Ascending aorta (tissue), 2 donors: ENCODE results near the gene SHLD2. TPM values are rescaled to one million over a fixed set of nuclear protein-coding genes. Genes with fewer than 3 reads are reported as not detected.

Experiments used
- DNase-seq, 2 donors: peaks; one replicate each; pipeline ENCODE4 v3.0.0-alpha.2; 2019; ENCODE audit warnings: low spot score in 2 of 2
- H3K27ac ChIP-seq, 2 donors: fragments of 200-600 bp; sonication (generic); one replicate each; pipeline ENCODE4 v1.5.1; 2016 to 2017; ENCODE audit warnings: mild to moderate bottlenecking in 1 of 2
- H3K27me3 ChIP-seq: fragments of 200-600 bp; sonication (generic); one replicate; pipeline ENCODE4 v1.5.1; 2017
- H3K36me3 ChIP-seq, 2 donors: fragments of 200-600 bp; sonication (generic); one replicate each; pipeline ENCODE4 v1.5.1; 2016
- H3K4me1 ChIP-seq, 2 donors: fragments of 200-600 bp; sonication (generic); one replicate each; pipeline ENCODE4 v1.5.1; 2016 to 2017; ENCODE audit warnings: mild to moderate bottlenecking in 1 of 2
- H3K4me3 ChIP-seq, 2 donors: fragments of 200-600 bp; sonication (generic); one replicate each; pipeline ENCODE4 v1.5.1; 2016 to 2017; ENCODE audit warnings: mild to moderate bottlenecking in 1 of 2
- H3K9me3 ChIP-seq, 2 donors: fragments of 200-600 bp; sonication (generic); one replicate each; pipeline ENCODE4 v1.5.1; 2016
- intact Hi-C: fragments of 100-400 bp; cut with DNase I; formaldehyde crosslinking; loops from one replicate; pipeline ENCODE4 v1.15.1; 2023
- total RNA-seq: library from RNA; depleted of rRNA; stranded (reverse); fragments of >200 nt; gene quantifications from one replicate; pipeline ENCODE4 v1.1.0, GENCODE V29; 2016
- TF ChIP-seq, protein P1 (sequence below), 3 experiments: fragments of 200-600 bp in 2 of 3; fragments of 450-650 bp in 1 of 3; sonication (generic) in 2 of 3; IDR thresholded peaks; one replicate each; pipeline ENCODE4 v1.5.1; 2016 to 2019; ENCODE audit warnings: antibody characterized with exemption in 3 of 3, mild to moderate bottlenecking in 1 of 3, moderate library complexity in 1 of 3

Gene SHLD2, protein sequence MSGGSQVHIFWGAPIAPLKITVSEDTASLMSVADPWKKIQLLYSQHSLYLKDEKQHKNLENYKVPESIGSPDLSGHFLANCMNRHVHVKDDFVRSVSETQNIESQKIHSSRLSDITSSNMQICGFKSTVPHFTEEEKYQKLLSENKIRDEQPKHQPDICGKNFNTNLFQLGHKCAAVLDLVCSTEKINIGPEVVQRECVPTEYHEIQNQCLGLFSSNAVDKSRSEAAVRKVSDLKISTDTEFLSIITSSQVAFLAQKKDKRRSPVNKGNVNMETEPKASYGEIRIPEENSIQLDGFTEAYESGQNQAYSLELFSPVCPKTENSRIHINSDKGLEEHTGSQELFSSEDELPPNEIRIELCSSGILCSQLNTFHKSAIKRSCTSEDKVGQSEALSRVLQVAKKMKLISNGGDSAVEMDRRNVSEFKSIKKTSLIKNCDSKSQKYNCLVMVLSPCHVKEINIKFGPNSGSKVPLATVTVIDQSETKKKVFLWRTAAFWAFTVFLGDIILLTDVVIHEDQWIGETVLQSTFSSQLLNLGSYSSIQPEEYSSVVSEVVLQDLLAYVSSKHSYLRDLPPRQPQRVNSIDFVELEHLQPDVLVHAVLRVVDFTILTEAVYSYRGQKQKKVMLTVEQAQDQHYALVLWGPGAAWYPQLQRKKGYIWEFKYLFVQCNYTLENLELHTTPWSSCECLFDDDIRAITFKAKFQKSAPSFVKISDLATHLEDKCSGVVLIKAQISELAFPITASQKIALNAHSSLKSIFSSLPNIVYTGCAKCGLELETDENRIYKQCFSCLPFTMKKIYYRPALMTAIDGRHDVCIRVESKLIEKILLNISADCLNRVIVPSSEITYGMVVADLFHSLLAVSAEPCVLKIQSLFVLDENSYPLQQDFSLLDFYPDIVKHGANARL
- total RNA-seq = 19.7 TPM

DNA sequence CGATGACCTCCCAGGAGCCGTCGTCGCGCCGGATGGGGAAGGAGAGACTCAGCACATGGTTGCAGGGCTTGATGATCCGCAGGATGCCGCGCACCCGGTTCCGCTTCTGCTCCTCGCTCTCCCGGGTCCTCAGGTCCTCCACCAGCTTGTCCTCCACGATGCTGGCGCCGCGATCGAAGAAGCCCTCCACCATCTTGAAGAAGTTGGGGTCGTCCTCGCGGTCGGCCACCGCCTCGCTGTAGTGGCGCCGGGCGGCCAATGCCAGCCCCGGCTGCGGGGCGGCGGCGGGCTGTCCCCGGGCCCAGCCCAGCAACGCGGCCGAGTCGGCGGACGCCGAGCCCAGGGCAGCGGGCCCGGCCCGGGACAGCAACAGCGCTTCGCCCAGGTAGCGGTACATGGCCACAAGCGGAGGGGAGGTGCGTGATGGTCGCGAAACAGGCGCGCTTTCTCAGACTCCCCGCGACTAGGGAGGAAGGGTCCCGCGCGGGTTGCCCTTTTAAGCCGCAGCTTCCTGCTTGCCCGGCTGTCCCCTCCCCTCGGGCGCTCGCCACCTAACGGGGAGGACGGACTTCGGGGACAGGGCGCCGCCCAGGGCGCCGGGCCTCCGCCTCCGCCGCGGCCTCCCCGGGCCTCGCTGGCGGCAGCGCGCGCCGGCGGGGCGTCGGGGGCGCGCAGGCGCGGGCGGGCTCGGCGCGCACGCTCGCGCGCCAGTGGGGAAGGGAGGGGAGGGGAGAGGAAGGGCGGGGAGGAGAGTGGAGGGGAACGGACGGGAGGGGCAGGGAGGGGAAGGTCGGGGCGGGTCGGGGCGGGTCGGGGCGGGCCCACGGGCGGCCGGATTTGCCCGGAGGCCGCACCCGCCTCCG lies at the start of gene SHLD2, which contains the start of gene GLUD1:
TSS of gene SHLD2 (plus strand) at position 834 of the 863 bp plus-strand sequence. CDS start 56,149 bp downstream, outside the sequence.
TSS of gene GLUD1 (minus strand) at position 471 of the 863 bp plus-strand sequence. CDS start at position 397, 74 bp downstream.
- DNase-seq = peak; percentile 69 to 97
- Histone ChIP-seq H3K36me3 (no peaks in the 10 kb centered on the region), H3K4me1 (peaks cover 6 to 25% of the 10 kb centered on the region in 2 donors), H3K27me3 (no peaks in the 10 kb centered on the region), H3K27ac (peak within 1 kb of the TSS; percentile 96 to 99), H3K9me3 (no peaks in the 10 kb centered on the region), H3K4me3 (peak within 1 kb of the TSS; percentile 81 to 84)
- intact Hi-C loops = loop anchor here (1.0 to 10.0 kb wide), 3 partner anchors 124 to 430 kb away; partner anchors contain the start of genes BMPR1A and LDB3
- TF ChIP-seq, protein P1, sequence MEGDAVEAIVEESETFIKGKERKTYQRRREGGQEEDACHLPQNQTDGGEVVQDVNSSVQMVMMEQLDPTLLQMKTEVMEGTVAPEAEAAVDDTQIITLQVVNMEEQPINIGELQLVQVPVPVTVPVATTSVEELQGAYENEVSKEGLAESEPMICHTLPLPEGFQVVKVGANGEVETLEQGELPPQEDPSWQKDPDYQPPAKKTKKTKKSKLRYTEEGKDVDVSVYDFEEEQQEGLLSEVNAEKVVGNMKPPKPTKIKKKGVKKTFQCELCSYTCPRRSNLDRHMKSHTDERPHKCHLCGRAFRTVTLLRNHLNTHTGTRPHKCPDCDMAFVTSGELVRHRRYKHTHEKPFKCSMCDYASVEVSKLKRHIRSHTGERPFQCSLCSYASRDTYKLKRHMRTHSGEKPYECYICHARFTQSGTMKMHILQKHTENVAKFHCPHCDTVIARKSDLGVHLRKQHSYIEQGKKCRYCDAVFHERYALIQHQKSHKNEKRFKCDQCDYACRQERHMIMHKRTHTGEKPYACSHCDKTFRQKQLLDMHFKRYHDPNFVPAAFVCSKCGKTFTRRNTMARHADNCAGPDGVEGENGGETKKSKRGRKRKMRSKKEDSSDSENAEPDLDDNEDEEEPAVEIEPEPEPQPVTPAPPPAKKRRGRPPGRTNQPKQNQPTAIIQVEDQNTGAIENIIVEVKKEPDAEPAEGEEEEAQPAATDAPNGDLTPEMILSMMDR (IDR thresholded peaks at IDR 0.05) = no peak

DNA sequence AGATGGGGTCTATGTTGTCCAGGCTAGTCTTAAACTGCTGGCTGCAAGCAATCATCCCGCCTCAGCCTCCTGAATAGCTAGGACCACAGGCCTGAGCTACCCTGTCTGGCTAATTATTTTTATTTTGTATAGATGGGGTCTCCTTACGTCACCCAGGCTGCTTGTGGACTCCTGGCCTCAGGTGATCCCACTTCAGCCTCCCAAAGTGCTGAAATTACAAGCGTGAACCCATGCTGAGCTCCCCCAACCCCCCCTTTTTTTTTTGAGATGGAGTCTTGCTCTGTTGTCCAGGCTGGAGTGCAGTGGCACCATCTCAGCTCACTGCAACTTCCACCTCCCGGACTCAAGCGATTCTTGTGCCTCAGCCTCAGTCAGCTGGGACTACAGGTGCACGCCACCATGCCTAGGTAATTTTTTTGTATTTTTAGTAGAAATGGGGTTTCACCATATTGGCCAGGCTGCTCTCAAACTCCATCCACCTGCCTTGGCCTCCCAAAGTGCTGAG lies 49.5 kb upstream of the SHLD2 start:
- peaks cover 26 to 45% of the 10 kb centered on the region in 2 donors for H3K36me3 ChIP-seq
- intact Hi-C loops = no loop called here
- TF ChIP-seq, protein P1 (IDR thresholded peaks at IDR 0.05) = no peak
- no peaks in the 10 kb centered on the region for H3K9me3 ChIP-seq
- no peak overlapping the region for H3K27ac ChIP-seq
- H3K4me3 ChIP-seq = no peak overlapping the region
- H3K4me1 ChIP-seq = no peaks in the 10 kb centered on the region
- DNase-seq = no peak
- H3K27me3 ChIP-seq = no peaks in the 10 kb centered on the region

DNA sequence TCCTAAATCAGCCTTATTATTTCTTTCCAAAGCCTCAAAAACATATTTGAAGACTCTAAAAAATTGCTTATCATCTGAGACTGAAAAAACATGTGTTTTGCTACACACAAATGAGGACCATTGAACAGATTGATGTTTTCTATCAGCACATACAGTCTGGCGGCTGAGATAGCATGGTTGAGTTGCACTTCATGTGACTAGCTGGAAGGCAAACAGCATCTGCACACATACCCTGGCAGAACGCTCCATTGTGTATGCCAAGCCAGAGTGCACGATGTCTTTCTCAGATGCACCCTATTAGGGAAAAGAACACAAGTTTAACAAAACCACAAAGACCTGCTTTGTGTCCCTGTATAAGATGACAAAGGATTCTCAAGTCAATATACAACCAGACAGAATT lies 41.9 kb upstream of the SHLD2 start:
- no peak for DNase-seq
- Histone ChIP-seq H3K27me3 (no peaks in the 10 kb centered on the region), H3K4me1 (no peaks in the 10 kb centered on the region), H3K36me3 (peaks cover 79 to 85% of the 10 kb centered on the region in 2 donors), H3K27ac (no peak overlapping the region), H3K4me3 (no peak overlapping the region), H3K9me3 (no peaks in the 10 kb centered on the region)
- TF ChIP-seq, protein P1 (IDR thresholded peaks at IDR 0.05) = no peak
- intact Hi-C loops = no loop called here

DNA sequence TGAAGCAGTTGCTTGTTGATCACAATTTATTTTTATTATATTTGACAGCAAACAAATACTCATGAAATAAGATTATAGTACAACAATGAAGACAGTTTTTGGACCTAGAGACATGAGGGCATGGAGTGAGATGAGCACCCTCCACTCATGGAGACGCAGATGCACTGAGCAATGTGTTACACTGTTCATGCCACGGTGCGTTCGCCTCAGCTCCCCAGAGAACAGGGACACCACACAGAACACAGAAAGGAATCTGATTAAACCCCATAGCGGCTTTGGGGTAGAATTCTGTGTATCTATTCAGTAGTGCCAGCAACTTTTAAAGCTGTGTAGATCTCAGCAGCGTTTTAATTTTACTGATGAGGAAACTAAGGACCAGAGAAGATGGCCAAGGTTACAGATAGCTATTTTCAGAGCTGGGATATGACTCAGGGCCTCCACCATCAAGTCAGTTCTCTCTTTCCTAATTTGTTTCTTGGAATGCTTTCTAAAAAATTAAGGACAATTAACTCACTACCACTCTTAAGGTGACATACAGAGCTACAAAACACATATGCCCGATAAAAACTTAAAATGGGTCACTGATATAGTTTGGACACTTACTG lies 41.3 kb upstream of the SHLD2 start:
- TF ChIP-seq, protein P1 (IDR thresholded peaks at IDR 0.05) = no peak
- no peak overlapping the region for H3K27ac ChIP-seq
- no peaks in the 10 kb centered on the region for H3K9me3 ChIP-seq
- H3K27me3 ChIP-seq = no peaks in the 10 kb centered on the region
- peaks cover 81 to 85% of the 10 kb centered on the region in 2 donors for H3K36me3 ChIP-seq
- H3K4me3 ChIP-seq = no peak overlapping the region
- no peak for DNase-seq
- H3K4me1 ChIP-seq = no peaks in the 10 kb centered on the region
- intact Hi-C loops = no loop called here
